Measurements from ENCODE around the gene CD53. TPM values are rescaled to one million over a fixed set of nuclear protein-coding genes. Genes with fewer than 3 reads are reported as not detected.

CD53 gene
- total RNA-seq, 2 experiments from 2014 or later, result 657 to 659 TPM

- no peaks in the 10 kb centered on the region for H3K27me3 Mint-ChIP-seq
- peaks cover 81% of the 10 kb centered on the region for H3K36me3 Mint-ChIP-seq (ENCODE audit: low read depth)
- H3K9me3 Mint-ChIP-seq, result no peaks in the 10 kb centered on the region
- ChIA-PET CTCF (no interaction called here), POLR2A (interaction anchor here (1.1 to 4.3 kb wide), 11 partner anchors 11 to 336 kb away, joined by 3 to 55 read pairs (median 7); partner anchors contain the start of genes KCNA3 and LRIF1)
- no peak for DNase-seq
- H3K4me3 Mint-ChIP-seq, result peak overlapping the region; percentile 97
- H3K27ac Mint-ChIP-seq, result peak overlapping the region; percentile 100
- H3K4me1 Mint-ChIP-seq, result peaks cover 50% of the 10 kb centered on the region
Observed at GRCh38 chr1:110878591-110878990, 5.6 kb downstream of the CD53 start.

- CTCF ChIA-PET, result interaction anchor here (0.5 to 1.3 kb wide), 2 partner anchors 85 to 249 kb away, joined by 3 read pairs; no protein-coding TSS in a partner anchor
- peak overlapping the region; percentile 97 for H3K4me3 Mint-ChIP-seq
- POLR2A ChIA-PET, result interaction anchor here (0.8 to 4.3 kb wide), 19 partner anchors 8 to 540 kb away, joined by 3 to 55 read pairs (median 6); partner anchors contain the start of genes DENND2D, KCNA3, LRIF1 and RBM15
- no peaks in the 10 kb centered on the region for H3K27me3 Mint-ChIP-seq
- H3K4me1 Mint-ChIP-seq, result peaks cover 53% of the 10 kb centered on the region
- H3K36me3 Mint-ChIP-seq (ENCODE audit: low read depth), result peaks cover 79% of the 10 kb centered on the region
- DNase-seq, result no peak
- no peaks in the 10 kb centered on the region for H3K9me3 Mint-ChIP-seq
- peak overlapping the region; percentile 100 for H3K27ac Mint-ChIP-seq
Observed at GRCh38 chr1:110878993-110879392, 6.0 kb downstream of the CD53 start.

GRCh38 chr1:110879758-110880606 lies 7.0 kb downstream of the CD53 start:
- H3K27ac Mint-ChIP-seq, result peak overlapping the region; percentile 100
- CTCF ChIA-PET, result interaction anchor here (1.3 kb wide), 1 partner anchor 84 kb away, joined by 3 read pairs; no protein-coding TSS in a partner anchor
- no peaks in the 10 kb centered on the region for H3K9me3 Mint-ChIP-seq
- H3K36me3 Mint-ChIP-seq (ENCODE audit: low read depth), result peaks cover 76% of the 10 kb centered on the region
- H3K4me1 Mint-ChIP-seq, result peaks cover 63% of the 10 kb centered on the region
- H3K27me3 Mint-ChIP-seq, result no peaks in the 10 kb centered on the region
- DNase-seq, result peak; percentile 82
- POLR2A ChIA-PET, result interaction anchor here (0.7 to 4.3 kb wide), 22 partner anchors 7 to 541 kb away, joined by 3 to 55 read pairs (median 6); partner anchors contain the start of genes DENND2D, KCNA3, LRIF1 and RBM15
- peak overlapping the region; percentile 97 for H3K4me3 Mint-ChIP-seq

- ChIA-PET CTCF (no interaction called here), POLR2A (interaction anchor here (0.7 to 4.3 kb wide), 14 partner anchors 9 to 542 kb away, joined by 3 to 55 read pairs (median 8); partner anchors contain the start of genes KCNA3, LRIF1 and RBM15)
- H3K36me3 Mint-ChIP-seq (ENCODE audit: low read depth), result peaks cover 74% of the 10 kb centered on the region
- H3K4me1 Mint-ChIP-seq, result peaks cover 69% of the 10 kb centered on the region
- DNase-seq, result peak; percentile 63
- H3K9me3 Mint-ChIP-seq, result no peaks in the 10 kb centered on the region
- H3K4me3 Mint-ChIP-seq, result peak overlapping the region; percentile 97
- no peaks in the 10 kb centered on the region for H3K27me3 Mint-ChIP-seq
- H3K27ac Mint-ChIP-seq, result peak overlapping the region; percentile 100
Observed at GRCh38 chr1:110880708-110881374, 7.9 kb downstream of the CD53 start.

- peak overlapping the region; percentile 38 for H3K27ac Mint-ChIP-seq
- peaks cover 83% of the 10 kb centered on the region for H3K36me3 Mint-ChIP-seq (ENCODE audit: low read depth)
- CTCF ChIA-PET, result interaction anchor here (0.9 to 1.2 kb wide), 2 partner anchors 104 to 107 kb away, joined by 3 read pairs; no protein-coding TSS in a partner anchor
- peaks cover 89% of the 10 kb centered on the region for H3K4me1 Mint-ChIP-seq
- H3K4me3 Mint-ChIP-seq, result peak overlapping the region; percentile 38
- H3K9me3 Mint-ChIP-seq, result no peaks in the 10 kb centered on the region
- POLR2A ChIA-PET, result interaction anchor here (0.7 to 11.9 kb wide), 4 partner anchors 8 to 15 kb away, joined by 3 to 136 read pairs (median 12); partner anchors contain the start of gene CD53
- H3K27me3 Mint-ChIP-seq, result no peaks in the 10 kb centered on the region
- no peak for DNase-seq
Observed at GRCh38 chr1:110888049-110888448, 15.1 kb downstream of the CD53 start.

DNA sequence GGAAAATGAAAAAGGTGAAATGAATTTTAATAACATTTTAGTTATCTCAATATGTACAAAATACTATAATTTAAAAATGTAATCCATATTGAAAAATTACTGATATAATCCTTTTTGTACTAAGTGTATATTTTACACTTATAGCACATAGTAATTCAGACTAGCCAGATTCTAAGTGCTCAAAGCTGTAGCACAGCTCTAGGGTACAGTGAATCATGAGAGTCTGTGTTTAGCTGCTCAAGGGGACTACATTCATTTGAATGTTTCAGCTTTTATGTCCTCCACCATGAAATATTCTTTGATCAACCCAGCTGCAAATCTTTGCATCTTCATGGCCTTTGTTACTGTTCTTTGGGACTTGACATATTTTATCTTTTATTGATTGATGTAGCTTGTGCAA lies 15.7 kb downstream of the CD53 start:
- no peak overlapping the region for H3K4me3 Mint-ChIP-seq
- peaks cover 85% of the 10 kb centered on the region for H3K36me3 Mint-ChIP-seq (ENCODE audit: low read depth)
- no peak overlapping the region for H3K27ac Mint-ChIP-seq
- ChIA-PET POLR2A (interaction anchor here (0.7 to 11.9 kb wide), 3 partner anchors 9 to 15 kb away, joined by 3 to 136 read pairs (median 18); partner anchors contain the start of gene CD53), CTCF (interaction anchor here (1.2 kb wide), 1 partner anchor 103 kb away, joined by 3 read pairs; no protein-coding TSS in a partner anchor)
- no peaks in the 10 kb centered on the region for H3K9me3 Mint-ChIP-seq
- H3K4me1 Mint-ChIP-seq, result peaks cover 89% of the 10 kb centered on the region
- no peaks in the 10 kb centered on the region for H3K27me3 Mint-ChIP-seq
- DNase-seq, result no peak

DNA sequence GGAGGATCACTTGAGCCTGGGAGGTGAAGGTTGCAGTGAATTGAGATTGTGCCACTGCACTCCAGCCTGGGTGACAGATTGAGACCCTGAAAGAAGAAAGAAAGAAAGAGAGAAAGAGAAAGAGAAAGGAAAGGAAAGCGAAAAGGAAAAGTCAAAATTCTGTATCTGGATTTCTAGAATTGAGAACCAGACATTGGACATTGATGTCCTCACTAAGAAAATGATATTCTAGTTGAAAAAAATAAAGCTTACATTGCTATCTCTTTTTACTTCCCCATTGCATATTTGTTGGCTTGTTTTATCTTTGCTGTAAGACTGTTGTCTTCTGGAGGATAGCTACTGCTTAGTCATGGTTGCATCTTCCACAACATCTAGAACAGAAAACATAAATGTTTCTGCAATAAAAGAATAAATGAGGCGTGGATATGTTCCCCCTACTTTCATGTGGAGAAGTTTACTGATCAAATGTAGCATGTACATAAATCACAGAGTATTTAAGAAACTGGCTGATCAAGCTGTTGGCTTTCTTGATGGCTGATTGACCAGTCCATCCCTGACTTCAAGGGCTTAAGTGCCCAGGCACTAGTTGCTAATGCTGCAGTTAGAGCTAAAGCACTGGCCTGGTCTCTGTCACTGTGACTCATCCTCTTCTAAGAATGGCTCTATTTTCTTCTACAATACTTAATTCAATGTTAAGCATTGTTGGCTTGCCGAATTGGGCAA lies 17.7 kb downstream of the CD53 start:
- ChIA-PET CTCF (interaction anchor here (0.9 to 1.2 kb wide), 3 partner anchors 17 to 102 kb away, joined by 3 read pairs; no protein-coding TSS in a partner anchor), POLR2A (interaction anchor here (0.8 to 11.9 kb wide), 10 partner anchors 8 to 553 kb away, joined by 3 to 136 read pairs (median 4); partner anchors contain the start of genes CD53 and LRIF1)
- H3K9me3 Mint-ChIP-seq, result no peaks in the 10 kb centered on the region
- peak overlapping the region; percentile 44 for H3K27ac Mint-ChIP-seq
- H3K27me3 Mint-ChIP-seq, result no peaks in the 10 kb centered on the region
- DNase-seq, result no peak
- peak overlapping the region; percentile 37 for H3K4me3 Mint-ChIP-seq
- peaks cover 90% of the 10 kb centered on the region for H3K36me3 Mint-ChIP-seq (ENCODE audit: low read depth)
- H3K4me1 Mint-ChIP-seq, result peaks cover 92% of the 10 kb centered on the region

- Mint-ChIP-seq H3K36me3 (ENCODE audit: low read depth) (peaks cover 96% of the 10 kb centered on the region), H3K27ac (no peak overlapping the region), H3K27me3 (no peaks in the 10 kb centered on the region), H3K9me3 (no peaks in the 10 kb centered on the region), H3K4me3 (no peak overlapping the region), H3K4me1 (peaks cover 96% of the 10 kb centered on the region)
- DNase-seq, result no peak
- CTCF ChIA-PET, result no interaction called here
- POLR2A ChIA-PET, result interaction anchor here (11.9 kb wide), 1 partner anchor 20 kb away, joined by 136 read pairs; the partner anchor contains the start of gene CD53
Observed at GRCh38 chr1:110893908-110894490, 21.1 kb downstream of the CD53 start.

- Mint-ChIP-seq H3K36me3 (ENCODE audit: low read depth) (peaks cover 99% of the 10 kb centered on the region), H3K9me3 (no peaks in the 10 kb centered on the region), H3K4me1 (peaks cover 81% of the 10 kb centered on the region), H3K27me3 (no peaks in the 10 kb centered on the region), H3K27ac (peak overlapping the region; percentile 58), H3K4me3 (peak overlapping the region; percentile 21)
- no peak for DNase-seq
- ChIA-PET CTCF (no interaction called here), POLR2A (interaction anchor here (1.0 to 1.4 kb wide), 3 partner anchors 18 to 24 kb away, joined by 3 to 7 read pairs (median 3); partner anchors contain the start of gene CD53)
Observed at GRCh38 chr1:110896090-110896489, 23.1 kb downstream of the CD53 start.

- H3K9me3 Mint-ChIP-seq, result no peaks in the 10 kb centered on the region
- H3K4me1 Mint-ChIP-seq, result peaks cover 67% of the 10 kb centered on the region
- H3K36me3 Mint-ChIP-seq (ENCODE audit: low read depth), result peaks cover 97% of the 10 kb centered on the region
- ChIA-PET CTCF (interaction anchor here (0.7 kb wide), 1 partner anchor 502 kb away, joined by 3 read pairs; no protein-coding TSS in a partner anchor), POLR2A (interaction anchor here (0.7 to 2.5 kb wide), 5 partner anchors 8 to 66 kb away, joined by 3 to 29 read pairs (median 5); partner anchors contain the start of genes CD53 and LRIF1)
- peak overlapping the region; percentile 48 for H3K27ac Mint-ChIP-seq
- no peak overlapping the region for H3K4me3 Mint-ChIP-seq
- no peaks in the 10 kb centered on the region for H3K27me3 Mint-ChIP-seq
- no peak for DNase-seq
Observed at GRCh38 chr1:110897681-110898080, 24.7 kb downstream of the CD53 start.

- ChIA-PET CTCF (no interaction called here), POLR2A (interaction anchor here (0.6 to 2.5 kb wide), 5 partner anchors 9 to 65 kb away, joined by 3 to 29 read pairs (median 5); partner anchors contain the start of genes CD53 and LRIF1)
- Mint-ChIP-seq H3K27me3 (no peaks in the 10 kb centered on the region), H3K27ac (no peak overlapping the region), H3K9me3 (no peaks in the 10 kb centered on the region), H3K4me1 (peaks cover 55% of the 10 kb centered on the region), H3K36me3 (ENCODE audit: low read depth) (peaks cover 97% of the 10 kb centered on the region), H3K4me3 (no peak overlapping the region)
- DNase-seq, result no peak
Observed at GRCh38 chr1:110898734-110899457, 25.9 kb downstream of the CD53 start.

Measured in activated CD4-positive, alpha-beta memory T cell treated with anti-CD3 and anti-CD28 coated beads, Interleukin-2, amount 10 ng/mL, durations not matched to agents 7 days and 5 days (primary cell).